Liver (tissue), 9 donors: Measurements from ENCODE around the gene PUSL1. TPM values are rescaled to one million over a fixed set of nuclear protein-coding genes. Genes with fewer than 3 reads are reported as not detected.

Experiments
- DNase-seq: peaks from one replicate; pipeline ENCODE4 v3.0.0-alpha.2; 2017; ENCODE audit warnings: low spot score
- H3K27ac ChIP-seq, 2 donors: one replicate each; pipeline ENCODE4 v1.7.0; 2013; ENCODE audit warnings: inconsistent platforms in 2 of 2, low read length in 2 of 2, control low read depth in 1 of 2, low read depth in 1 of 2, mild to moderate bottlenecking in 1 of 2
- H3K27me3 ChIP-seq, 4 donors: one replicate each; pipeline versions ENCODE4 v1.6.1 to v1.7.0; 2013; ENCODE audit warnings: low read length in 3 of 4, inconsistent platforms in 1 of 4, mild to moderate bottlenecking in 1 of 4, moderate library complexity in 1 of 4; ENCODE audit not compliant: control insufficient read depth in 4 of 4, insufficient read depth in 4 of 4
- H3K36me3 ChIP-seq, 4 donors: one replicate each; pipeline versions ENCODE4 v1.6.1 to v1.7.0; 2013; ENCODE audit warnings: low read length in 3 of 4, mild to moderate bottlenecking in 3 of 4, low read depth in 1 of 4, moderate library complexity in 1 of 4; ENCODE audit not compliant: control insufficient read depth in 4 of 4, insufficient read depth in 3 of 4
- H3K4me1 ChIP-seq, 4 donors: one replicate each; pipeline versions ENCODE4 v1.6.1 to v1.7.0; 2013; ENCODE audit warnings: low read length in 3 of 4, mild to moderate bottlenecking in 3 of 4, moderate library complexity in 1 of 4; ENCODE audit not compliant: control insufficient read depth in 4 of 4, insufficient read depth in 4 of 4
- H3K4me3 ChIP-seq, 3 donors: one replicate each; pipeline versions ENCODE4 v1.6.1 to v1.7.0; 2013; ENCODE audit warnings: low read length in 3 of 3, control low read depth in 1 of 3, low read depth in 1 of 3, mild to moderate bottlenecking in 1 of 3
- H3K9ac ChIP-seq, 2 donors: one replicate each; pipeline ENCODE4 v1.7.0; 2013; ENCODE audit warnings: low read length in 2 of 2, mild to moderate bottlenecking in 2 of 2, moderate library complexity in 2 of 2, control low read depth in 1 of 2, low read depth in 1 of 2
- H3K9me3 ChIP-seq, 4 donors: one replicate each; pipeline versions ENCODE4 v1.6.1 to v1.7.0; 2013; ENCODE audit warnings: low read length in 3 of 4; ENCODE audit not compliant: control insufficient read depth in 4 of 4
- EGR1 ChIP-seq, 2 donors: IDR thresholded peaks; 2 replicates each; pipeline ENCODE4 v1.6.1; 2016 to 2018; ENCODE audit warnings: antibody characterized with exemption in 2 of 2, low read depth in 2 of 2
- FOXA1 ChIP-seq: IDR thresholded peaks from 2 replicates; pipeline ENCODE4 v1.6.1; 2016; ENCODE audit warnings: antibody characterized with exemption
- FOXA2 ChIP-seq: IDR thresholded peaks from 2 replicates; pipeline ENCODE4 v1.6.1; 2016; ENCODE audit warnings: antibody characterized with exemption
- GABPA ChIP-seq, 2 donors: IDR thresholded peaks in 1 of 2; conservative IDR thresholded peaks in 1 of 2; 2 replicates each; pipeline ENCODE4 v1.6.1; 2016; ENCODE audit warnings: antibody characterized with exemption in 2 of 2, mild to moderate bottlenecking in 1 of 2, moderate library complexity in 1 of 2
- HNF4G ChIP-seq: IDR thresholded peaks from 2 replicates; pipeline ENCODE4 v1.6.1; 2016; ENCODE audit warnings: antibody characterized with exemption
- JUND ChIP-seq, 2 donors: IDR thresholded peaks; 2 replicates each; pipeline ENCODE4 v1.6.1; 2016; ENCODE audit warnings: antibody characterized with exemption in 2 of 2
- NR2F2 ChIP-seq: IDR thresholded peaks from 2 replicates; pipeline ENCODE4 v1.6.1; 2016; ENCODE audit warnings: antibody characterized with exemption
- RAD21 ChIP-seq, 2 donors: IDR thresholded peaks; 2 replicates each; pipeline ENCODE4 v1.6.1; 2016; ENCODE audit warnings: antibody characterized with exemption in 2 of 2, mild to moderate bottlenecking in 2 of 2
- RXRA ChIP-seq, 2 donors: IDR thresholded peaks; 2 replicates each; pipeline ENCODE4 v1.6.1; 2017 to 2018; ENCODE audit warnings: antibody characterized with exemption in 2 of 2, mild to moderate bottlenecking in 1 of 2
- SP1 ChIP-seq: IDR thresholded peaks from 2 replicates; pipeline ENCODE4 v1.6.1; 2018; ENCODE audit warnings: antibody characterized with exemption, mild to moderate bottlenecking
- TAF1 ChIP-seq: conservative IDR thresholded peaks from 2 replicates; pipeline ENCODE4 v1.6.1; 2016; ENCODE audit warnings: antibody characterized with exemption, mild to moderate bottlenecking
- WGBS: extraction: QIAGEN DNeasy Blood & Tissue Kit; methylation state at CpG from one replicate; pipeline ENCODE4 v1.1.7; 2013; 5-methylcytosine and 5-hydroxymethylcytosine counted together
- polyA plus RNA-seq, 2 donors: library from polyadenylated mRNA; stranded (reverse) in 1 of 2; unstranded in 1 of 2; fragments of 200-250 nt in 1 of 2; fragments of >200 nt in 1 of 2; fragmentation: Nextera tagmentation in 1 of 2; extraction: Ambion mirVana in 1 of 2; gene quantifications; one replicate each; pipeline versions ENCODE4 v1.2.1 to v1.2.3, GENCODE V29; 2013 to 2015
- total RNA-seq, 2 donors: library from RNA; depleted of rRNA; stranded (reverse); fragments of >200 nt; gene quantifications; one replicate each; pipeline ENCODE4 v1.2.3, GENCODE V29; 2014
- TF ChIP-seq, protein P1 (sequence below): IDR thresholded peaks from 2 replicates; pipeline ENCODE4 v1.6.1; 2016; ENCODE audit warnings: antibody characterized with exemption
- TF ChIP-seq, protein P2 (sequence below): IDR thresholded peaks from 2 replicates; pipeline ENCODE4 v1.6.1; 2016; ENCODE audit warnings: antibody characterized with exemption
- TF ChIP-seq, protein P3 (sequence below): fragments of 150-350 bp; IDR thresholded peaks from 2 replicates; pipeline ENCODE4 v1.5.1; 2017; ENCODE audit warnings: improper control_type of control experiment, low read depth, low read length; ENCODE audit not compliant: missing input control
- TF ChIP-seq, protein P4 (sequence below): IDR thresholded peaks from 2 replicates; pipeline ENCODE4 v1.6.1; 2016; ENCODE audit warnings: antibody characterized with exemption, mild to moderate bottlenecking
- TF ChIP-seq, protein P5 (sequence below): IDR thresholded peaks from 2 replicates; pipeline ENCODE4 v1.6.1; 2016; ENCODE audit warnings: antibody characterized with exemption
- donor health status: healthy.
- donor health status: healthy.
- donor health status: healthy.
- donor health status: healthy.
- donor health status: healthy.

The PUSL1 gene
- total and polyA plus RNA-seq, 4 donors = 9.3 to 14.9 (median 10.3) TPM

DNA sequence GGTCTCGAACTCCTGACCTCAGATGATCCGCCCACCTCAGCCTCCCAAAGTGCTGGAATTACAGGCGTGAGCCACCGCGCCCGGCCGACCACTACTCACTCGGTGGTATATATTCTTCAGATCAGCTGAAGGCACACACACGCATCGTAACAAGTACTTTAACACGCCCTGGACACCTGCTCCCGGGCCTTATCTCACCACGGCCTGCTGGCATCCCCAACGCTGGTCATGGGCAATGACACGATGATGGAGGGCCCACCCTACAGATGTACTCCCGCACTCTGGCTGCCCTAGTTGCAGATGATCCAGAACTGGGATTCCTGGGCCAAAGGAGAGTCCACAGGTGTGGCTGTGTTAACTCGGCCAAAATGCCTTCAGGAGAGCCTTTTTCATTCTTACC lies 46.3 kb upstream of the PUSL1 start (continued):
- TF ChIP-seq, protein P1, sequence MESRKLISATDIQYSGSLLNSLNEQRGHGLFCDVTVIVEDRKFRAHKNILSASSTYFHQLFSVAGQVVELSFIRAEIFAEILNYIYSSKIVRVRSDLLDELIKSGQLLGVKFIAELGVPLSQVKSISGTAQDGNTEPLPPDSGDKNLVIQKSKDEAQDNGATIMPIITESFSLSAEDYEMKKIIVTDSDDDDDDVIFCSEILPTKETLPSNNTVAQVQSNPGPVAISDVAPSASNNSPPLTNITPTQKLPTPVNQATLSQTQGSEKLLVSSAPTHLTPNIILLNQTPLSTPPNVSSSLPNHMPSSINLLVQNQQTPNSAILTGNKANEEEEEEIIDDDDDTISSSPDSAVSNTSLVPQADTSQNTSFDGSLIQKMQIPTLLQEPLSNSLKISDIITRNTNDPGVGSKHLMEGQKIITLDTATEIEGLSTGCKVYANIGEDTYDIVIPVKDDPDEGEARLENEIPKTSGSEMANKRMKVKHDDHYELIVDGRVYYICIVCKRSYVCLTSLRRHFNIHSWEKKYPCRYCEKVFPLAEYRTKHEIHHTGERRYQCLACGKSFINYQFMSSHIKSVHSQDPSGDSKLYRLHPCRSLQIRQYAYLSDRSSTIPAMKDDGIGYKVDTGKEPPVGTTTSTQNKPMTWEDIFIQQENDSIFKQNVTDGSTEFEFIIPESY = no peak
- TF ChIP-seq NR2F2 (no peak), HNF4G (no peak)
- TF ChIP-seq, protein P2, sequence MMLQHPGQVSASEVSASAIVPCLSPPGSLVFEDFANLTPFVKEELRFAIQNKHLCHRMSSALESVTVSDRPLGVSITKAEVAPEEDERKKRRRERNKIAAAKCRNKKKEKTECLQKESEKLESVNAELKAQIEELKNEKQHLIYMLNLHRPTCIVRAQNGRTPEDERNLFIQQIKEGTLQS = no peak

DNA sequence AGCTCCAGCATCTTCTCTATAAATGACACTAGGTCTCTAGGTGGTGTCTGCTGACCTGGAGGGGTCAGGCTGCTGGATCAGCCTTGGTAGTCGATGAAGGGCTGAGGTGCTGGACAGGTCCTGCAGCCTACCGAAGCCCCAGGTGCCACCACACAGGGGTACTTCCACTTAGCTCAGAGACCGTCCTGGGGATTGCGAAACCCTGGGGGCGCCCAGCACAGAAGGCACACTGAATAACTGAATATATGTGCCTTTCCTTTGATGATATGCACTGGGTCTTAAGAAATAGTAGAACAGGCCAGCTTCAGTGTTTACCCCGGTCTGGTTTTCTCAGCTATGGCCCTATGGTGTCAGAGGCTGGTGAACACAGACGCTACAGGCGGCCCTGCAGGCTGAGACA lies 45.6 kb upstream of the PUSL1 start:
- 94% methylated on average over 8 of the region's 8 CpGs for WGBS
- H3K27me3 ChIP-seq = no peaks in the 10 kb centered on the region
- no peaks in the 10 kb centered on the region for H3K9me3 ChIP-seq
- DNase-seq = no peak
- no peaks in the 10 kb centered on the region for H3K4me1 ChIP-seq
- TF ChIP-seq FOXA1 (no peak), NR2F2 (no peak), EGR1 (IDR thresholded peaks at IDR 0.05; ENCODE audit: low read depth in 2 of 2) (no peak), GABPA (IDR thresholded peaks at IDR 0.05 in 1 of 2, conservative IDR thresholded peaks at IDR 0.05 in 1 of 2) (no peak), JUND (IDR thresholded peaks at IDR 0.05) (no peak), TAF1 (no peak), FOXA2 (no peak), SP1 (no peak), RXRA (IDR thresholded peaks at IDR 0.05) (no peak)
- TF ChIP-seq, protein P3, sequence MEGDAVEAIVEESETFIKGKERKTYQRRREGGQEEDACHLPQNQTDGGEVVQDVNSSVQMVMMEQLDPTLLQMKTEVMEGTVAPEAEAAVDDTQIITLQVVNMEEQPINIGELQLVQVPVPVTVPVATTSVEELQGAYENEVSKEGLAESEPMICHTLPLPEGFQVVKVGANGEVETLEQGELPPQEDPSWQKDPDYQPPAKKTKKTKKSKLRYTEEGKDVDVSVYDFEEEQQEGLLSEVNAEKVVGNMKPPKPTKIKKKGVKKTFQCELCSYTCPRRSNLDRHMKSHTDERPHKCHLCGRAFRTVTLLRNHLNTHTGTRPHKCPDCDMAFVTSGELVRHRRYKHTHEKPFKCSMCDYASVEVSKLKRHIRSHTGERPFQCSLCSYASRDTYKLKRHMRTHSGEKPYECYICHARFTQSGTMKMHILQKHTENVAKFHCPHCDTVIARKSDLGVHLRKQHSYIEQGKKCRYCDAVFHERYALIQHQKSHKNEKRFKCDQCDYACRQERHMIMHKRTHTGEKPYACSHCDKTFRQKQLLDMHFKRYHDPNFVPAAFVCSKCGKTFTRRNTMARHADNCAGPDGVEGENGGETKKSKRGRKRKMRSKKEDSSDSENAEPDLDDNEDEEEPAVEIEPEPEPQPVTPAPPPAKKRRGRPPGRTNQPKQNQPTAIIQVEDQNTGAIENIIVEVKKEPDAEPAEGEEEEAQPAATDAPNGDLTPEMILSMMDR = no peak
- TF ChIP-seq, protein P4, sequence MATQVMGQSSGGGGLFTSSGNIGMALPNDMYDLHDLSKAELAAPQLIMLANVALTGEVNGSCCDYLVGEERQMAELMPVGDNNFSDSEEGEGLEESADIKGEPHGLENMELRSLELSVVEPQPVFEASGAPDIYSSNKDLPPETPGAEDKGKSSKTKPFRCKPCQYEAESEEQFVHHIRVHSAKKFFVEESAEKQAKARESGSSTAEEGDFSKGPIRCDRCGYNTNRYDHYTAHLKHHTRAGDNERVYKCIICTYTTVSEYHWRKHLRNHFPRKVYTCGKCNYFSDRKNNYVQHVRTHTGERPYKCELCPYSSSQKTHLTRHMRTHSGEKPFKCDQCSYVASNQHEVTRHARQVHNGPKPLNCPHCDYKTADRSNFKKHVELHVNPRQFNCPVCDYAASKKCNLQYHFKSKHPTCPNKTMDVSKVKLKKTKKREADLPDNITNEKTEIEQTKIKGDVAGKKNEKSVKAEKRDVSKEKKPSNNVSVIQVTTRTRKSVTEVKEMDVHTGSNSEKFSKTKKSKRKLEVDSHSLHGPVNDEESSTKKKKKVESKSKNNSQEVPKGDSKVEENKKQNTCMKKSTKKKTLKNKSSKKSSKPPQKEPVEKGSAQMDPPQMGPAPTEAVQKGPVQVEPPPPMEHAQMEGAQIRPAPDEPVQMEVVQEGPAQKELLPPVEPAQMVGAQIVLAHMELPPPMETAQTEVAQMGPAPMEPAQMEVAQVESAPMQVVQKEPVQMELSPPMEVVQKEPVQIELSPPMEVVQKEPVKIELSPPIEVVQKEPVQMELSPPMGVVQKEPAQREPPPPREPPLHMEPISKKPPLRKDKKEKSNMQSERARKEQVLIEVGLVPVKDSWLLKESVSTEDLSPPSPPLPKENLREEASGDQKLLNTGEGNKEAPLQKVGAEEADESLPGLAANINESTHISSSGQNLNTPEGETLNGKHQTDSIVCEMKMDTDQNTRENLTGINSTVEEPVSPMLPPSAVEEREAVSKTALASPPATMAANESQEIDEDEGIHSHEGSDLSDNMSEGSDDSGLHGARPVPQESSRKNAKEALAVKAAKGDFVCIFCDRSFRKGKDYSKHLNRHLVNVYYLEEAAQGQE = no peak
- H3K4me3 ChIP-seq = no peak overlapping the region
- peaks cover 11 to 48% (median 27%) of the 10 kb centered on the region in 4 donors for H3K36me3 ChIP-seq
- H3K27ac ChIP-seq = no peak overlapping the region
- H3K9ac ChIP-seq = no peak overlapping the region

DNA sequence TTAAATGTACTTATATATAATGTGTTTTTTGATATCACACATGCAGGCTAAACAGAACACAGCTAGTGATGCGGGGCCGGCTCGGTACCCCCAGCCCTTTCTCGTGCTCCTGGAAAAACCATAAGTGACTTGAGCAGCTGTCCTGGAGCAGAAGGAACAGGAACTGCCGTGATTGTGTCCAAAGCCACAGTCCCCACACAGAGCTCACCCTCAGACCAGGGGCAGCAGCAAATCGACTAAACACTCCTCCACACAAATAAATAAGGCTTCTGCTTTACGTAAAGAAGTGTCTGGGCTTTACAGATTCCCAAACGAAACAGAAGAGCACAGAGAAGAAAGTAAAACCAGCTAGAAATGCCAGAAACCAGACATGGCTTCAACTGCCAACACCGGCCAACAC lies 44.4 kb upstream of the PUSL1 start:
- H3K27ac ChIP-seq = no peak overlapping the region
- H3K9me3 ChIP-seq = no peaks in the 10 kb centered on the region
- H3K4me3 ChIP-seq = no peak overlapping the region
- WGBS = 94% methylated on average over 9 of the region's 9 CpGs
- no peak overlapping the region for H3K9ac ChIP-seq
- no peak for TF ChIP-seq TAF1
- TF ChIP-seq GABPA (IDR thresholded peaks at IDR 0.05 in 1 of 2, conservative IDR thresholded peaks at IDR 0.05 in 1 of 2) = no peak
- no peak for TF ChIP-seq RXRA (IDR thresholded peaks at IDR 0.05)
- TF ChIP-seq FOXA1 = no peak
- no peak for TF ChIP-seq HNF4G
- no peak for TF ChIP-seq RAD21 (IDR thresholded peaks at IDR 0.05)
- TF ChIP-seq, protein P1 = no peak
- TF ChIP-seq, protein P5, sequence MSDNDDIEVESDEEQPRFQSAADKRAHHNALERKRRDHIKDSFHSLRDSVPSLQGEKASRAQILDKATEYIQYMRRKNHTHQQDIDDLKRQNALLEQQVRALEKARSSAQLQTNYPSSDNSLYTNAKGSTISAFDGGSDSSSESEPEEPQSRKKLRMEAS = no peak
- no peak for DNase-seq
- H3K4me1 ChIP-seq = no peaks in the 10 kb centered on the region
- H3K36me3 ChIP-seq = peaks cover 13 to 45% (median 28%) of the 10 kb centered on the region in 4 donors
- no peaks in the 10 kb centered on the region for H3K27me3 ChIP-seq
